NCI-H2029 (cell line): ENCODE results near the gene OR2T3.
"Not testable (repeated sequence)": the region's sequence is repeated elsewhere in the genome, so short reads cannot be mapped to it uniquely, and the experiment has no call there.

ENCODE experiments used
- DNase-seq: peaks from one replicate; lab custom pipeline; 2025; lab: John Stamatoyannopoulos, UW

The OR2T3 gene, protein sequence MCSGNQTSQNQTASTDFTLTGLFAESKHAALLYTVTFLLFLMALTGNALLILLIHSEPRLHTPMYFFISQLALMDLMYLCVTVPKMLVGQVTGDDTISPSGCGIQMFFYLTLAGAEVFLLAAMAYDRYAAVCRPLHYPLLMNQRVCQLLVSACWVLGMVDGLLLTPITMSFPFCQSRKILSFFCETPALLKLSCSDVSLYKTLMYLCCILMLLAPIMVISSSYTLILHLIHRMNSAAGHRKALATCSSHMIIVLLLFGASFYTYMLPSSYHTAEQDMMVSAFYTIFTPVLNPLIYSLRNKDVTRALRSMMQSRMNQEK

DNA sequence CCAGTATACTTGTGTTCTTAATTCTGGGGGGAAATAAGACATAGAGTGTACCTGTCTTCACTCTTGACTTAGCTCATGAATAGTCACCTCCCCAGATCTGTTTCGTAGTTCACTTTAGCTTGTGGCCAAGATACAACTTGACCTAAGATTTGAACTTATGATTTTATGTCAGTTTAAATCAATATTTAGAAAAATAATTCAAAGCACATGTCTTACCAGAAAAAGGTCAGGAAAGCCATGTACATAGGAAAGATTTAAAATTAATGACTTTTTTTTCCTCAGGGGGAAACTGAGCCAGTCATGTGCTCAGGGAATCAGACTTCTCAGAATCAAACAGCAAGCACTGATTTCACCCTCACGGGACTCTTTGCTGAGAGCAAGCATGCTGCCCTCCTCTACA lies at the start of gene OR2T3:
Gene OR2T3, plus strand, starts transcription at position 301 of the 400 bp plus-strand sequence. Its CDS starts 0 bp downstream, at position 301.
- not testable (repeated sequence) for DNase-seq

DNA sequence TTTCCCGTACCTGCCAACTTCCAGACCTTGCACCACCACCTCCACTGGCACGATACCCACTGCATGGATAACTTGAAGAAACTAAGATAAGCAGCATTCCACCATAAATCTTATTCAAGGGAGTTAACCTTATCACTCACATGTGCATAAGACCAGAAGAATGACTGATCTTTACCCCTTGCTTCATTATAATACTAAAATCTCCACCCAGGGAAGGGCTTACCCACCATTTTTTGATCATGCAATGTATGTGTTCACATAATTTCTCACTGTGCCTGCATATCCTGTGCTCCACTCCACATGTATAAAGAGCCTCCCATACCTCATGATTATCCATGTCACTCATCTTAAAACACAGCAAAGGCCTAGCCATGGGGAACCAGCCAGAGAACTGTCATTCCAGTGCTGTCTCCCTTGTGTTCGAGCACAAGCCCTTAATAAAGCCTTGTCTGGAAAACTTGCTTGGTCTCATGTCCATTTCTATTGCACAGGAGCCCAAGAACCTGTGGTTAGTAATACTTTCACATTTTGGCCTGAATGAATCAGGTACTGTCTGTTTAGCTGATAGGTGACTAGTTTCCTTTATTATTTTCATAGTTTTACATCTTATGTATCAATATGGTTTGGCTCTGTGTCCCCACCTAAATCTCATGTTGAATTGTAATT lies 45.5 kb upstream of the OR2T3 start:
- DNase-seq, result not testable (repeated sequence)

GRCh38 chr1:248428192-248428533 lies 45.0 kb upstream of the OR2T3 start:
- not testable (repeated sequence) for DNase-seq

DNA sequence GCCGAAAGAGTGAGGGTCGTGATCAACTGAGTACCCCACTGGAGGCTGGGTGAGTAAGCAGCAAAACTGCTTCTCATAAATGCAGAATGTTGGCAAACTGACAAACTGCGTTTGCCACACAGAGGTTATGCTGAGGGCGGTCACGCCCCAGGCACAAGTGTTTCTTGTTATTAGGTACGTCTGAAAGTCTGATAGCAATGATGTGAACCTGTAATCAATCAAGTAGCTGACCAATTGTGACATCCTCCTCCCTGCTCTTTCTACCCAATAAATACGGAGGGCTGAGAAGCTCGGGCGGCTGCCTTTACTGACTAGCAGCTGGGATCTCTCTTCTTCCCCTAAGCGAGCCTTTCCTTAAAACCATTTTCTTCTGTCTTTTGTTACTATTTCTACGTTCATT lies 41.5 kb upstream of the OR2T3 start:
- DNase-seq, result not testable (repeated sequence)

DNA sequence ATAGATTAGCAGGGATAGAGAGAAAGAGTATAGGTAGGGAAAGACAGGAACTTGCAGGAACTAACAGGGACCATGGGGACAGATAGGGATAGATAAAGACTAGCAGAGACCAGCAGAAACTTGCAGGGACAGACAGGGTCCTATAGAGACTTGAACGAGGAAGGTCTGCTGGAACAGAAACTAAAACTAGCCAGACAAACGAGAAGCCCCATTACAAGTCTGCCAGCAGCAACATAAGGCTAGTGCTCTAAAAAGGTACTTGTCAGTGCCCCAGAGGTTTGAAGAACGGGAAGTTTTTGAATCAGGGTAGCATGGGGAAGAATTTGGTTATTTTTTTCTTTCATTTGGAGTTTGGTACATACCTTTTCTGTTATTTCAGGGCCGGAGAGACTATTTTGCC lies 41.0 kb upstream of the OR2T3 start:
- not testable (repeated sequence) for DNase-seq

DNA sequence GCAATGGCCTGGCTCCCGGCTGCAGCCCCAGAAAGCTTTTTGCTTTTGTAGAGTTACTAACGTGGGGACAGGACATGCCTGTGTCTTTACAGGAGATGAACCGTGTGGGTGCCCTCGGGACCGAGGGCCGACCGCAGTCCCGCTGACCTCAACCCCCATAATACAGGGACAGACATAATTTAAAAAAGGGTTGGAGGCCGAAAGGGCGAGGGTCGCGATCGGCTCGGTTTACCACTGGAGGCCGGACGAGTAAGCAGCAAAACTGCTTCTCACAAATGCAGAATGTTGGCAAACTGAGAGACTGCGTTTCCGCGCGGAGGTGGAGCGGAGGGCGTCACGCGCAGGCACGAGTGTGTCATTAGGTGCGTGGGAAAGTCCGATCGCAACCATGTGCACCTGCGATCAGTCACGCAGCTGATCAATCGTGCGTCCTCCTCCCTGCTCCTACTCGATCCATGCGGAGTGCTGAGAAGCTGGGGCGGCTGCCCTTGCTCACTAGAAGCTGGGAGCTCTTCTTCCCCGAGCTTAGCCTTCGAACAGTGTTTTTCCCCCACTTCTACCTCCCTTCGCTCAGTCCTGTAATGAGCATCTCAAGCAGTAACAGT lies 39.2 kb upstream of the OR2T3 start:
- not testable (repeated sequence) for DNase-seq

GRCh38 chr1:248434913-248435312 lies 38.2 kb upstream of the OR2T3 start:
- DNase-seq, result not testable (repeated sequence)

DNA sequence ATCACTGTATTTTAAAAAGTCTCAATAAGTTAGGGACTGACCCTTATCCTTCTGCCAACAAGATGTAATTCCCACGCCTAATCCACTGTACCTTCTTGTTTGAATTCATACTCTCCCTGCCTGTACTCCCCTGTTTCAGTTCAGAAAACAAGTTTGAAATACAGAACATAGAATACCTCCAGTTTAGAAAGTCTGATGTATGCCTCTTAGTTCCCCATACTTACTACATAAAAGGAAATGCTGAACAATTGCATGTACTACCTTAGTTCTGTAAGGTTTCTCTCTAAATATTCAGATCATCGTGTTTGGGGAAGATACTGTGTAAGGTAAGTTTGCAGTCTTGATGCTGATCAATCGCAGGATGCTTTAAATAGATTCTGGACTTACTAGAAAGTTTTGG lies 36.8 kb upstream of the OR2T3 start:
- DNase-seq, result not testable (repeated sequence)

DNA sequence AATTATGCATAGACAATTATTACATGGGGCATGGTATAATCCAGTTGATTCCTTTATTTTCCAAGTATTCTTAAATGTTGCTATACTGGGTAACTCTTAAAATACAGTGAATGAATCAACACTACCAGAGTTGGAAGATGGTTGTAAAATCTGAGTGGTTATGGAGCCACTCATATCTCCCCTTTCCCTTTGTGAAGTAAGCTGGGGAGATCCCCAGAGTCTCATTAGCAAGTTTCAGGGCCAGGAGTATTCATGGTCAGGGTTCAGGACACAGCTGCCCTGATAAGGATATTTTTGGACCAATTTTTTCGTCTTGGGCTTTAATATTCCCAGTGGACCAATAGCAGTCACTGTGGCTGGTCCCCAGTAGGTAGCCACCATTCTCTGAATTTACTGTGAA lies 34.5 kb upstream of the OR2T3 start:
- DNase-seq, result not testable (repeated sequence)

GRCh38 chr1:248439283-248439682 lies 33.9 kb upstream of the OR2T3 start:
- not testable (repeated sequence) for DNase-seq

- DNase-seq, result not testable (repeated sequence)
Observed at GRCh38 chr1:248442500-248443277, 30.5 kb upstream of the OR2T3 start.

DNA sequence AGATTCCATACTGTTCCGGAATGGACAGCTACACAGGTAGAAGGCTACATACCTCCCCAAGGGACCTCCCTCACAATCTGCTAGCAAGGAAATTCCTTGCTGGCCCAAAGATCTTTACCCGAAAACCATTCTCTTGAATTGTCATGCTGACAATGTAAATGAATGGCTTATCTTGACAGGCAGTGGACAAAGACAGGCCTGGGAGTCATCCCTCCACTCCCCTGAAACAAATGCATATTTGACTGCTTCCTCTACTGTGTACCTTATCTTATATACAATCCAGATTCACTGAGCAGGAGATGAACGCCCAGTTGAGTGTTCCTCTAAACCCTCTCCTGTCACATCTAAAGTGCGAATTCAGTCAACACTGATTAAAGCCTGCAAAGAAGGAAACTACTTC lies 28.5 kb upstream of the OR2T3 start:
- not testable (repeated sequence) for DNase-seq

- DNase-seq, result not testable (repeated sequence)
Observed at GRCh38 chr1:248445399-248445798, 27.8 kb upstream of the OR2T3 start, which contains the start of gene OR2T2. Gene OR2T2, plus strand, starts transcription at chr1:248445637. Its CDS starts 7,161 bp downstream, at chr1:248452798.

DNA sequence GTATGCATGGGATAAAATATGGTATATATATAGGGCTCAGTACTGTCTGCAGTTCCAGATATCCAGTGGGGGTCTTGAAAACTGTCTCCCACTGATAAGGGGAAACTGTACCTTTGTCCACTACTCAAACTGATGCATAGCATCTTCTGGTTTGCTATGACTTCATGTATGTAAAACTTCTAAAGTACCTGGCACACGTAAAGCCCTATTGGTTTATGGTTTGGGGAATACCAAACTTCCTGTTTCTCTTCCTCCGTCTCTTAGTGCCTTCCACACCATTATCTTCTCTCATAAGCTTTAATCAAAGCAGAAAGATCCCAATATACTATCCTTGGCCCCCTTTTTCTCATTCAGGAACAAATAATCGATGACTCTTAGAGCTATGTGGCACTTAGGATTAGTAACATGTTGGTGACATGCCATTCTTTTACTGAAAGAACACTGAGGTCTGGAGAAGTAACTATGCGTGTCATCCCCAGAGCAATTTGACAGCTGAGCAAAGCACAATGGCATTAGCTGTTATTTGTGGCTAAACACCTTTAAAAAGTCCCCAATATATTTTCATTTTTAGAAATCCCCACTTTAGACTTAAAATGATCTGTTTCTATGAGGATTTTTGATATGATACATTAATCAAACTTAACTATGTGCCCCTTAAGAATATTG lies 24.6 kb upstream of the OR2T3 start:
- DNase-seq, result not testable (repeated sequence)

DNA sequence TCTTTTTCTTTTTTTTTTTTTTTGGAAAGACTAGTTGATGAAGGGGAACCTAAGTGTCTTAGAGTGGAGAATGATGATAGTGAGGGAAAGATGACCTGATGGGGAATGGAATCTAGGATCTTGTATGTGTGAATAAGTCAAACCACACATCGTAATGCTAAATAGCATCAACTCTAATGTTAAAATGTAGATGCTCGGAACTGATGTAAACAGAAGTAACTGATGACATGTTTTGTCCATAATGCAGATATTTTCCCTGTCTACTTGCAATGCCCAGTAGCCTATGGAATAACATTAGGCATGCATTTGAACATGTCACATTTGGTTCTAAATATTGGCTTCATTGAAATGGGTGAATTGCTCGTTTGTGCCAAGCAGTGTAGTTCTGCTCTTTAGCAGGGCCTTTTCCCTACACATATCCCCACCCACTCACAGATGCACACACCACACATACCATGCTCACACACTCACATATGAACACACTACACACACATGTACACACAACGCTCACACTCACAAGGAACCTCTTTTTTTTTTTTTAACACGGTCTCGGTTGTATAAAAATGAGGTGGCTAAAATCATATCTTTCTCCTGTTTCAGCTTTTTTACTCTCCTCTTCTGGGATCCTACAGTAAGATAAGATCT lies 23.2 kb upstream of the OR2T3 start:
- DNase-seq, result not testable (repeated sequence)

DNA sequence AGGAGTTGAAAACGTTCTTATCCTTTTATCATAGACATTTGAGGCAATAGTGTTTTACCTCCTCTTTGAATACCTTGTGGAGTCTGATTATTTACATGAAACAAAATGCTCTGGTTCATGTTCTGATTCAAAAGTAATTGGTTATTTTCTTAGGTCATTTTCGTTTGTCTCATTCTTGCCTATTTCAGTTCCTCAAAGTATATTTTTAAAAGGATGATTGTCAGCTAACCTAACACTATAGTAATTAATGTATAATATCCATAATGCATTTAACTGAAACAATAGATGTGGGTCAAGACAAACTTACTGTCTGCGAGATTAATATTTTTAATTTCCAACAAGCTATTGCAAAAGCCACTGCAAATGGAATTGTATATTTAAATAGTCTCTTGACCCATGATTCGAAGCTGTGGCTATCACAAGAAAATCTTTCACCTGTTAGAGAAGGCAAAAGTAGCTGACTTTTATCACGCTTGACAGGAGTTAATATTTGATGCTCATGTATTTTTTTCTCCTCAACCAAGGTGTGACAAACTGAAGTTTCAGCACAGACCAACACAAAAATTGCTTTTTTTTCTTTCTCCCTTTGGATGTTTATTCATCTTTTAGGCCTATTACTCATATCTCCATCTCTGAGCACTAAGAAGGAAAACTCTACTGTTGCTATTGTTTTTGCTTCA lies 22.5 kb upstream of the OR2T3 start:
- not testable (repeated sequence) for DNase-seq

- not testable (repeated sequence) for DNase-seq
Observed at GRCh38 chr1:248453619-248454018, 19.5 kb upstream of the OR2T3 start.

- not testable (repeated sequence) for DNase-seq
Observed at GRCh38 chr1:248455045-248455444, 18.1 kb upstream of the OR2T3 start.

- DNase-seq, result not testable (repeated sequence)
Observed at GRCh38 chr1:248456635-248457034, 16.5 kb upstream of the OR2T3 start.

DNA sequence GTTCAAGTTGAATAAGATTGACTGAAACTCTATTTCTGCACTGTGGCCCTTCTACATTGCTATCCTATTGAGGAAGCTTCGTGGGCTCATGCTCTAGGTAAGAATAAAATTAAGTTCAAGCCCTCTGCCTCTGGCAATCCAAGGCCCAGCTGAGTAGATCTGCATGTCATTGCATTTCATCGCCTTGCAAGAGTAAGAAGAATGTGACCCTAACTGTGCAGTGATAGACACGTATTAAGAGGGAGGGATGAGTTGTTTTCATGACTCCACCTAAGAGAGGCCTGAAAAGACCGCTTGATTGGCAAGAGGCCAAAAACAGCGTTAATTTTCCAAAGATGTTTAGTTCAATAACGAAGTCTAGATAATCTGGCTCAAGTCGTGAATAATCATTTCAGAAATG lies 14.0 kb upstream of the OR2T3 start:
- not testable (repeated sequence) for DNase-seq
